ENCODE results near the gene SMOC1.

GRCh38 chr14:69951935-69952334 is 72.7 kb downstream of the SMOC1 start:
- TF ChIP-seq CTCF (IDR thresholded peaks at IDR 0.05; ENCODE audit: low read length) (no peak), EZH2 (IDR thresholded peaks at IDR 0.05; ENCODE audit: borderline replicate concordance, low read length) (no peak)
